MM.1S (cell line): Measurements from ENCODE around the gene SLC43A1.

Source experiments
- DNase-seq: peaks from one replicate; pipeline ENCODE4 v3.0.0-alpha.2; 2015
- H2AFZ ChIP-seq: fragments of 300-600 bp; sonication (generic); 2 replicates; pipeline ENCODE4 v1.6.0; 2016; ENCODE audit warnings: antibody characterized with exemption, low read length
- H3F3A ChIP-seq: fragments of 300-600 bp; sonication (generic); 2 replicates; pipeline ENCODE4 v1.6.1; 2016; ENCODE audit warnings: mild to moderate bottlenecking, antibody characterized with exemption, low read length, moderate library complexity, mixed read lengths; ENCODE audit not compliant: insufficient read depth
- H3K27ac ChIP-seq: fragments of 300-600 bp; sonication (generic); 2 replicates; pipeline ENCODE4 v1.5.1; 2016; ENCODE audit warnings: mild to moderate bottlenecking, low read length
- H3K27me3 ChIP-seq: fragments of 300-600 bp; sonication (generic); replicated peaks from 2 replicates; pipeline ENCODE4 v1.6.0; 2016; ENCODE audit warnings: low read length; ENCODE audit not compliant: insufficient read depth
- H3K36me3 ChIP-seq: fragments of 300-600 bp; sonication (generic); replicated peaks from 2 replicates; pipeline ENCODE4 v1.6.1; 2016; ENCODE audit warnings: mild to moderate bottlenecking, low read length, mixed read lengths; ENCODE audit not compliant: insufficient read depth
- H3K4me1 ChIP-seq: fragments of 300-600 bp; sonication (generic); 2 replicates; pipeline ENCODE4 v1.6.1; 2016; ENCODE audit warnings: low read length, mixed read lengths
- H3K4me2 ChIP-seq: fragments of 300-600 bp; sonication (generic); 2 replicates; pipeline ENCODE4 v1.6.0; 2016; ENCODE audit warnings: low read depth, low read length
- H3K4me3 ChIP-seq: fragments of 300-600 bp; sonication (generic); 2 replicates; pipeline ENCODE4 v1.5.1; 2016; ENCODE audit warnings: low read length, mixed read lengths
- H3K79me2 ChIP-seq: fragments of 300-600 bp; sonication (generic); 2 replicates; pipeline ENCODE4 v1.6.1; 2016; ENCODE audit warnings: mixed run types, low read length, mixed read lengths
- H3K9ac ChIP-seq: fragments of 300-600 bp; sonication (generic); 2 replicates; pipeline ENCODE4 v1.6.1; 2016; ENCODE audit warnings: low read length, mixed read lengths
- H3K9me2 ChIP-seq: fragments of 300-600 bp; sonication (generic); replicated peaks from 2 replicates; pipeline ENCODE4 v1.6.1; 2016; ENCODE audit warnings: mild to moderate bottlenecking, low read length, mixed read lengths; ENCODE audit not compliant: insufficient read depth
- H3K9me3 ChIP-seq: fragments of 300-600 bp; sonication (generic); replicated peaks from 2 replicates; pipeline ENCODE4 v1.6.1; 2016; ENCODE audit warnings: mild to moderate bottlenecking, low read length, mixed read lengths; ENCODE audit not compliant: insufficient read depth
- H4K20me1 ChIP-seq: fragments of 300-600 bp; sonication (generic); 2 replicates; pipeline ENCODE4 v1.6.1; 2016; ENCODE audit warnings: mild to moderate bottlenecking, low read length, moderate library complexity, mixed read lengths; ENCODE audit not compliant: insufficient read depth
- EZH2 ChIP-seq: fragments of 300-600 bp; sonication (generic); optimal IDR thresholded peaks from 2 replicates; pipeline ENCODE3; 2017; ENCODE audit warnings: low read depth, mild to moderate bottlenecking, antibody characterized with exemption, low read length, mixed read lengths
- EZH2phosphoT487 ChIP-seq: fragments of 300-600 bp; sonication (generic); IDR thresholded peaks from 2 replicates; pipeline ENCODE4 v1.6.1; 2018; ENCODE audit warnings: antibody characterized with exemption, low read length
- TF ChIP-seq, protein P1 (sequence below): fragments of 300-600 bp; sonication (generic); IDR thresholded peaks from 2 replicates; pipeline ENCODE4 v1.5.1; 2016; ENCODE audit warnings: antibody characterized with exemption, low read length, mixed read lengths

The SLC43A1 gene

DNA sequence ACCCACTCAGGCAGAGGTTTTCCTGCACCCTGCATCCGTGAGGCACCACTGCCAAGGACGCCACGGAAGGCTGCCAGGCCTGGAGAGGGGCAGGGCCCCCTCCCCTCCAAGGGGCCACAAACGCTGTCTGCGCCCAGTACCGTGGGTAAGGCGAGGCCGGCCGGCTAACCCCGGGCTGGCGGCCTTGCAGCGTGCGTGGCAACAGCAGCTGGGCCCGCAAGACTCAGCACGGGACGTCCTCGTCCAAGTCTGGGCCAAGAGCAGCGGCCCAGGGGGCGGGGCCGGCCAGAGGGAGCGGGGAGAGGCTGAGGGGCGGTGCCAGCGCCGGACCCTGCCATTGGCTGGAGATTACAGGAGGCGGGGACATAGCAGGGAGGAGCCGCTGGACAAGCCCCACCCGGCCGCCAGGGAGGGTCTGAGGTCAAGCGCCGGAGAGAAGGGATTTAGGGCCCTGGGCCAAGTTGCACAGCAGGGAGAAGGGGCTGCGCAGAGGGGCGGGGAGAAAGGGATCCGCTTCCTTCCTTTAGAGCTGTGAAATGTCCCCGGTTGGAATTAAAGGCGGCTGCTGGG, 16.0 kb downstream of the SLC43A1 start:
- Histone ChIP-seq H3K4me2 (peak overlapping the region; percentile 77; the same call in 1 of the 2 replicates), H3F3A (no peaks in the 10 kb centered on the region), H2AFZ (peak overlapping the region; percentile 54; the same call in 1 of the 2 replicates), H4K20me1 (no peaks in the 10 kb centered on the region), H3K9me3 (no peaks in the 10 kb centered on the region), H3K36me3 (no peaks in the 10 kb centered on the region), H3K79me2 (no peaks in the 10 kb centered on the region), H3K9ac (peak overlapping the region; percentile 6; the same call in 1 of the 2 replicates), H3K4me1 (no peaks in the 10 kb centered on the region), H3K27me3 (no peaks in the 10 kb centered on the region), H3K9me2 (no peaks in the 10 kb centered on the region), H3K27ac (no peak overlapping the region), H3K4me3 (0 out of 2 replicates have a peak overlapping the region, but pooled peaks have one; percentile 28)
- peak; percentile 73 for DNase-seq
- TF ChIP-seq EZH2 (no peak), EZH2phosphoT487 (no peak)
- TF ChIP-seq, protein P1, sequence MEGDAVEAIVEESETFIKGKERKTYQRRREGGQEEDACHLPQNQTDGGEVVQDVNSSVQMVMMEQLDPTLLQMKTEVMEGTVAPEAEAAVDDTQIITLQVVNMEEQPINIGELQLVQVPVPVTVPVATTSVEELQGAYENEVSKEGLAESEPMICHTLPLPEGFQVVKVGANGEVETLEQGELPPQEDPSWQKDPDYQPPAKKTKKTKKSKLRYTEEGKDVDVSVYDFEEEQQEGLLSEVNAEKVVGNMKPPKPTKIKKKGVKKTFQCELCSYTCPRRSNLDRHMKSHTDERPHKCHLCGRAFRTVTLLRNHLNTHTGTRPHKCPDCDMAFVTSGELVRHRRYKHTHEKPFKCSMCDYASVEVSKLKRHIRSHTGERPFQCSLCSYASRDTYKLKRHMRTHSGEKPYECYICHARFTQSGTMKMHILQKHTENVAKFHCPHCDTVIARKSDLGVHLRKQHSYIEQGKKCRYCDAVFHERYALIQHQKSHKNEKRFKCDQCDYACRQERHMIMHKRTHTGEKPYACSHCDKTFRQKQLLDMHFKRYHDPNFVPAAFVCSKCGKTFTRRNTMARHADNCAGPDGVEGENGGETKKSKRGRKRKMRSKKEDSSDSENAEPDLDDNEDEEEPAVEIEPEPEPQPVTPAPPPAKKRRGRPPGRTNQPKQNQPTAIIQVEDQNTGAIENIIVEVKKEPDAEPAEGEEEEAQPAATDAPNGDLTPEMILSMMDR: no peak

GRCh38 chr11:57498540-57498939, 17.0 kb downstream of the SLC43A1 start:
- H3F3A ChIP-seq: no peaks in the 10 kb centered on the region
- no peaks in the 10 kb centered on the region for H3K36me3 ChIP-seq
- peaks cover 7% of the 10 kb centered on the region; the same call in 1 of the 2 replicates for H3K4me1 ChIP-seq
- no peak overlapping the region for H3K9ac ChIP-seq
- H4K20me1 ChIP-seq: no peaks in the 10 kb centered on the region
- H3K4me3 ChIP-seq: no peak overlapping the region
- H3K27ac ChIP-seq: no peak overlapping the region
- H3K9me2 ChIP-seq: no peaks in the 10 kb centered on the region
- H3K79me2 ChIP-seq: no peaks in the 10 kb centered on the region
- H3K9me3 ChIP-seq: no peaks in the 10 kb centered on the region
- no peak overlapping the region for H2AFZ ChIP-seq
- no peak overlapping the region for H3K4me2 ChIP-seq
- no peaks in the 10 kb centered on the region for H3K27me3 ChIP-seq
- no peak for DNase-seq
- TF ChIP-seq EZH2 (no peak), EZH2phosphoT487 (no peak)
- TF ChIP-seq, protein P1: no peak

GRCh38 chr11:57497303-57498247, 17.9 kb downstream of the SLC43A1 start:
- no peaks in the 10 kb centered on the region for H3F3A ChIP-seq
- no peak overlapping the region for H3K4me2 ChIP-seq
- DNase-seq: no peak
- H3K9ac ChIP-seq: no peak overlapping the region
- no peaks in the 10 kb centered on the region for H3K9me2 ChIP-seq
- H3K79me2 ChIP-seq: no peaks in the 10 kb centered on the region
- H3K36me3 ChIP-seq: no peaks in the 10 kb centered on the region
- H2AFZ ChIP-seq: no peak overlapping the region
- H4K20me1 ChIP-seq: no peaks in the 10 kb centered on the region
- H3K27me3 ChIP-seq: no peaks in the 10 kb centered on the region
- no peak overlapping the region for H3K4me3 ChIP-seq
- no peak overlapping the region for H3K27ac ChIP-seq
- H3K4me1 ChIP-seq: peaks cover 10% of the 10 kb centered on the region; the same call in 1 of the 2 replicates
- TF ChIP-seq, protein P1: no peak
- TF ChIP-seq EZH2phosphoT487 (no peak), EZH2 (no peak)
- H3K9me3 ChIP-seq: no peaks in the 10 kb centered on the region
